Tibial artery (tissue), 4 donors: ENCODE results near the gene BACE1.
A peak's percentile ranks its signal among the peaks of the same experiment; 100 is the strongest.

Experiments
- DNase-seq, 2 donors: peaks; one replicate each; pipeline ENCODE4 v3.0.0-alpha.2; 2019
- H3K27ac ChIP-seq, 2 donors: fragments of 200-600 bp; sonication (generic) in 1 of 2; 1 replicate in 1 of 2; 2 replicates in 1 of 2; pipeline ENCODE4 v1.5.1; 2018 to 2019; ENCODE audit warnings: mild to moderate bottlenecking in 1 of 2
- H3K27me3 ChIP-seq, 2 donors: fragments of 200-600 bp; sonication (generic) in 1 of 2; one replicate each; pipeline versions ENCODE4 v1.5.1 to v1.6.0; 2016 to 2019
- H3K36me3 ChIP-seq, 3 donors: fragments of 200-600 bp; sonication (generic) in 2 of 3; one replicate each; pipeline ENCODE4 v1.5.1; 2016 to 2019; ENCODE audit warnings: mild to moderate bottlenecking in 2 of 3
- H3K4me1 ChIP-seq, 4 donors: fragments of 200-600 bp; sonication (generic) in 2 of 4; 1 replicate in 3 of 4; 2 replicates in 1 of 4; pipeline ENCODE4 v1.5.1; 2016 to 2019
- H3K4me3 ChIP-seq, 2 donors: fragments of 200-600 bp; sonication (generic) in 1 of 2; 1 replicate in 1 of 2; 2 replicates in 1 of 2; pipeline ENCODE4 v1.5.1; 2018 to 2019; ENCODE audit warnings: mild to moderate bottlenecking in 2 of 2
- H3K9me3 ChIP-seq, 3 donors: fragments of 200-600 bp; sonication (generic) in 1 of 3; one replicate each; pipeline ENCODE4 v1.5.1; 2016 to 2019
- intact Hi-C: fragments of 100-400 bp; cut with DNase I; formaldehyde crosslinking; loops from one replicate; pipeline ENCODE4 v1.15.0; 2023; ENCODE audit warnings: low total_unique reads
- TF ChIP-seq, protein P1 (sequence below), 2 experiments: fragments of 200-600 bp in 1 of 2; fragments of 450-650 bp in 1 of 2; IDR thresholded peaks; one replicate each; pipeline ENCODE4 v1.5.1; 2017 to 2019; ENCODE audit warnings: antibody characterized with exemption in 2 of 2, mild to moderate bottlenecking in 1 of 2, moderate library complexity in 1 of 2

Gene BACE1

DNA sequence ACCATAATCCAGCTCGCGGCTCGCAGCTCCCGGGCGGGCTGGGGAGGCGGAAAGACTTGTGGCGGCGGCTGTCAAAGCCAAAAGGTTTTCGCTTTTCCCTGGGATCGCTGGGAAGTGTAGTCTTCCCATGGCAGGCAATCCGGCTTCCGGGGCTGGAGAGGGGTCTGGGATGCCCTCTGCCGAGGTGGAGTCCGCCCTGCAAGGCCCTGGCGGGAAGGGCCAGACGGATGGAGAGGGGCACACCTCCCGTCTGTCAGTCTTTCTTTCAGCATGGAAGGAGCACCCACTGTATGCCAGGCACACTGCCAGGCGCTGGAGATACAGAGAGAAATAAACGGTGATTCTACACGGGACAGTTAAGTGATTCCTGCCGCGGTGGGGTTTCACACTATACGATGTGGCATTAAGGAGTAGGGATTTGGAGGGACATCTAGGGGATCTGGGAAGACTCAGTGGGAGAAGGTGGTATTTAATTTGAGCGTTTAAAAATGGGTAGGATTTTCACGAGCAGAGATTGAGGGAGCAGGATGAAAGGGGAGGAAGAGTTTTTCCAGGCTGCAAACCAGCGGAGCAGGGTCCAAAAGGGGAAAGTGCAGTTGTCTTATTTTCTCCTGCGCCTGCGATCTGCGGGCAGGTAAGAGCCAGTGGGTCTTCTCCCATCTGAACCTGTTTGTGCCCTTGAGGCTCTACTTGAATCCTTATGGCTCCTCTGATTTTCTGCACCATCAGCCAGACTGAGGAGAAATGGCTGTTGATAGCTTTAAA is at the start of gene BACE1:
BACE1 (minus strand) TSS at position 60 of the 765 bp plus-strand sequence. CDS start 461 bp downstream, outside the sequence.
- peak; percentile 82 to 90 for DNase-seq
- H3K27ac ChIP-seq: peak within 1 kb of the TSS; percentile 62 to 78
- TF ChIP-seq, protein P1, sequence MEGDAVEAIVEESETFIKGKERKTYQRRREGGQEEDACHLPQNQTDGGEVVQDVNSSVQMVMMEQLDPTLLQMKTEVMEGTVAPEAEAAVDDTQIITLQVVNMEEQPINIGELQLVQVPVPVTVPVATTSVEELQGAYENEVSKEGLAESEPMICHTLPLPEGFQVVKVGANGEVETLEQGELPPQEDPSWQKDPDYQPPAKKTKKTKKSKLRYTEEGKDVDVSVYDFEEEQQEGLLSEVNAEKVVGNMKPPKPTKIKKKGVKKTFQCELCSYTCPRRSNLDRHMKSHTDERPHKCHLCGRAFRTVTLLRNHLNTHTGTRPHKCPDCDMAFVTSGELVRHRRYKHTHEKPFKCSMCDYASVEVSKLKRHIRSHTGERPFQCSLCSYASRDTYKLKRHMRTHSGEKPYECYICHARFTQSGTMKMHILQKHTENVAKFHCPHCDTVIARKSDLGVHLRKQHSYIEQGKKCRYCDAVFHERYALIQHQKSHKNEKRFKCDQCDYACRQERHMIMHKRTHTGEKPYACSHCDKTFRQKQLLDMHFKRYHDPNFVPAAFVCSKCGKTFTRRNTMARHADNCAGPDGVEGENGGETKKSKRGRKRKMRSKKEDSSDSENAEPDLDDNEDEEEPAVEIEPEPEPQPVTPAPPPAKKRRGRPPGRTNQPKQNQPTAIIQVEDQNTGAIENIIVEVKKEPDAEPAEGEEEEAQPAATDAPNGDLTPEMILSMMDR (IDR thresholded peaks at IDR 0.05): no peak
- no peaks in the 10 kb centered on the region for H3K27me3 ChIP-seq
- no peaks in the 10 kb centered on the region for H3K9me3 ChIP-seq
- peaks cover 0 to 38% (median 21%) of the 10 kb centered on the region in 4 donors for H3K4me1 ChIP-seq
- no peaks in the 10 kb centered on the region for H3K36me3 ChIP-seq
- H3K4me3 ChIP-seq: peak within 1 kb of the TSS; percentile 95 to 96
- intact Hi-C loops: loop anchor here (5.0 kb wide), 1 partner anchor 84 kb away; the partner anchor contains the start of genes PCSK7 and RNF214

DNA sequence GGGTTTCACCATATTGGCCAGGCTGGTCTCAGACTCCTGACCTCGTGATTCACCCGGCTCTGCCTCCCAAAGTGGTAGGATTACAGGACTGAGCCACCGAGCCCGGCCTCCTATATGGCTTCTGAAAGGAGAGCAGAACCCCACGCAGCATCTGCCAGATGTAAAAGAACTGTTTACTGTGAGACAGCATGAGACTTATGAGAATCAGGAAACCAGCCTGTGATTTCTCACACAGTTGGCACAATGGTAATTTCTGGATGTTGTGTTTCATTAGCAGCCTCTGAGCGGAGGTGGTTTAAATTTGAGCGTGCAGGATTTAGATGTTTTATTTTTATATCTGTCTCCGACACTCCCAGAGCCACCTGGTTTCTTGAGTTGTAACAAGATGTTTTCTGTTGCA is 45.4 kb upstream of the BACE1 start:
- TF ChIP-seq, protein P1 (IDR thresholded peaks at IDR 0.05): no peak
- intact Hi-C loops: no loop called here
- peaks cover 53 to 92% (median 56%) of the 10 kb centered on the region in 3 donors for H3K36me3 ChIP-seq
- no peak overlapping the region for H3K4me3 ChIP-seq
- no peak for DNase-seq
- H3K4me1 ChIP-seq: no peaks in the 10 kb centered on the region
- H3K27ac ChIP-seq: no peak overlapping the region
- no peaks in the 10 kb centered on the region for H3K9me3 ChIP-seq
- no peaks in the 10 kb centered on the region for H3K27me3 ChIP-seq

DNA sequence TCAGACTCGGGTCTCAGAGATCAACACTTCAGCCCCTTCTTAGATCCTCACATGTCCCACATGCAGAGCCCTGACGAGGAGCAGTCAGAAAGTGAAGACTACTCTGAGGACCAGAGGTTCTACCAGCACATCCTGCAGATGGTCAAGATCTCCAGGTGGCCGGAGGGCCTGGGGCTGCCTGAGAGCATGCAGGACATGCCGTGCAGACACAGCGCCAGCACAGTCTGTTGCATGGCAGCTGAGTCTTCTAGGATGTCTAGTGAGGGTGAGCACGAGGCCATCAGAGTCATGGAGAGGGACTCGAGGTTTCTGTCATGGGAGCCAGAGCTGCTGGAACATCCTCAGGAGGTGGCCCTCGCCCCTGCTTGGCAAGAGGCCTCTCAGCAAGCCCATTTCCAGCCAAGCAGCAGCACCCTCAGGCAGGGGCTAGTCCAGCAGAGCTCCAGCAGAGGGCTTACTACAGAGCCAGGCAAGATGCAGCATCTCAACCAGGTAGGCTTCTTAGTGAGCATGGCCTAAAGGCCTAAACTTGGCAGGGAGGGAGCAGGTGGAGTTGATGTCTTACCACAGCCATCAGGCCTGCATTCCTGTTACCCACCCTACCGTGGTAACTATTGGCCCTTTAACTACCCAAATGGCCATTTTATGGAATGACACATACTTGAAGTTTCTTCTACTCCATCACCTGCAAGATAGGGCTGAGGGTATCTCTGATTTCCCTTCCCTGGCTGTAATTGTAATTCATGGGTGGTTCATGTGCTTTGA is 40.3 kb upstream of the BACE1 start:
- TF ChIP-seq, protein P1 (IDR thresholded peaks at IDR 0.05): no peak
- Histone ChIP-seq H3K27ac (no peak overlapping the region), H3K4me1 (no peaks in the 10 kb centered on the region), H3K36me3 (peaks cover 54 to 91% (median 55%) of the 10 kb centered on the region in 3 donors), H3K9me3 (no peaks in the 10 kb centered on the region), H3K27me3 (no peaks in the 10 kb centered on the region), H3K4me3 (no peak overlapping the region)
- intact Hi-C loops: no loop called here
- no peak for DNase-seq

DNA sequence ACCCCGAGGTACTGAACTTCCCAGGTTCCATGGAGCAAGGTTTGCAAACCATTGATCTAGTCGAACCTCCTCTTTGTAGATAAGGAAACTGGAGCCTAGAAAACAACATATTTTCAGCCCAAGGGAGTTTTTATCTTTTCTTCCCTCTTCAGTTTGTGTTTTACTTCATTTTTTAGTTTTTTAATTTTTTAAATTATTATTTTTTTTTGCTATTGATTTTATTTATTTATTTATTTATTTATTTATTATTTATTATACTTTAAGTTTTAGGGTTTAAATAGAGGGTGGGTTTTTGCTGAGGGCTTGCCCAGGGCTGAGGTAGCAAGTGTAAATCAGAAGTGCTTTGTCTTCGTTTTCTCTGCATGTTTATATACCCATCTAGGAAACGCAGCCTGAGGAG is 38.5 kb upstream of the BACE1 start:
- intact Hi-C loops: no loop called here
- H3K27ac ChIP-seq: no peak overlapping the region
- H3K9me3 ChIP-seq: no peaks in the 10 kb centered on the region
- TF ChIP-seq, protein P1 (IDR thresholded peaks at IDR 0.05): no peak
- no peak overlapping the region for H3K4me3 ChIP-seq
- no peaks in the 10 kb centered on the region for H3K4me1 ChIP-seq
- DNase-seq: no peak
- peaks cover 49 to 86% (median 53%) of the 10 kb centered on the region in 3 donors for H3K36me3 ChIP-seq
- no peaks in the 10 kb centered on the region for H3K27me3 ChIP-seq

DNA sequence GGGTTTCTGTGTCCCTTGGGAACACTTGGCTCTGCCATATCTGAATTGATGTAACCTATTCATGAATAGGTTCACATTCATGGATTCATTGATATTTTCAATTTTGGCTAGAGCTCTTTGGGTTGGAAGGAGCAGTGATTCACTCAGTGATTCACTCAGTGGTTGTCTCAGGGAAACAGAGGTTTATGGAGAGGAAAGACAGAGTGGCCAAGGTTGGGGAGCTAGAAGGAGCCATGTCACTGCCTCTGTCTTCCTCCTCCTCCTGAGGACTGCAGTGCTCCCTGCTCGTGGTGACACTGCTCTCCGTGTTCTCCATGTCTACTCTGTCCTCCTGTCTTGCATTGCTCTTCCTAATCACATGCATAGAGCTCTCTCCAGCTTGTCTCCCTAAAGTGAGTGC is 29.0 kb upstream of the BACE1 start:
- TF ChIP-seq, protein P1 (IDR thresholded peaks at IDR 0.05): no peak
- H3K27me3 ChIP-seq: no peaks in the 10 kb centered on the region
- intact Hi-C loops: no loop called here
- DNase-seq: no peak
- H3K4me3 ChIP-seq: no peak overlapping the region
- no peaks in the 10 kb centered on the region for H3K4me1 ChIP-seq
- no peaks in the 10 kb centered on the region for H3K9me3 ChIP-seq
- H3K36me3 ChIP-seq: peaks cover 22 to 90% (median 55%) of the 10 kb centered on the region in 3 donors
- no peak overlapping the region for H3K27ac ChIP-seq
